Naive thymus-derived CD4-positive, alpha-beta T cell (primary cell): Measurements from ENCODE around the gene BRF1. TPM values are rescaled to one million over a fixed set of nuclear protein-coding genes. Genes with fewer than 3 reads are reported as not detected.

ENCODE experiments used
- ATAC-seq: fragments of 150-1000 bp; cut with Tn5 transposase; 2 replicates; pipeline ENCODE4 v1.10.0; 2021; ENCODE audit warnings: mild to moderate bottlenecking, moderate library complexity
- CTCF ChIA-PET: fragments of 350-600 bp; sonication (Branson Sonifier 250); formaldehyde crosslinking; loops from one replicate; lab custom pipeline; 2021; ENCODE audit warnings: antibody characterized with exemption; lab: Charles Lee
- POLR2A ChIA-PET: fragments of 350-600 bp; sonication (Branson Sonifier 250); formaldehyde crosslinking; loops from one replicate; lab custom pipeline; 2021; ENCODE audit warnings: antibody characterized with exemption, inconsistent platforms; lab: Charles Lee
- DNase-seq, 9 donors: peaks; one replicate each; pipeline versions ENCODE4 v3.0.0 to v3.0.0-alpha.2; 2020 to 2022; ENCODE audit warnings: mixed read lengths in 1 of 9
- H3K27ac ChIP-seq: one replicate; pipeline ENCODE4 v1.7.0; 2013; ENCODE audit warnings: mild to moderate bottlenecking, low read depth, low read length, moderate library complexity
- H3K27me3 ChIP-seq, 2 donors: one replicate each; pipeline ENCODE4 v1.7.0; 2013; ENCODE audit warnings: low read length in 2 of 2, mild to moderate bottlenecking in 2 of 2, moderate library complexity in 2 of 2; ENCODE audit not compliant: control insufficient read depth in 2 of 2, insufficient read depth in 2 of 2
- H3K36me3 ChIP-seq, 3 experiments: 1 replicate in 2 of 3; 2 replicates in 1 of 3; pipeline ENCODE4 v1.7.0; 2013; ENCODE audit warnings: low read length in 3 of 3, mild to moderate bottlenecking in 3 of 3, moderate library complexity in 1 of 3; ENCODE audit not compliant: insufficient read depth in 3 of 3, control insufficient read depth in 2 of 3
- H3K4me1 ChIP-seq, 2 donors: one replicate each; pipeline ENCODE4 v1.7.0; 2013; ENCODE audit warnings: low read length in 2 of 2, mild to moderate bottlenecking in 2 of 2, moderate library complexity in 1 of 2; ENCODE audit not compliant: control insufficient read depth in 2 of 2, insufficient read depth in 2 of 2
- H3K4me3 ChIP-seq: 2 replicates; pipeline ENCODE4 v1.7.0; 2013; ENCODE audit warnings: mild to moderate bottlenecking, low read length
- H3K9me3 ChIP-seq, 3 experiments: 1 replicate in 2 of 3; 2 replicates in 1 of 3; pipeline ENCODE4 v1.7.0; 2013; ENCODE audit warnings: low read length in 3 of 3; ENCODE audit not compliant: control insufficient read depth in 2 of 3
- H3K27ac Mint-ChIP-seq, 9 donors: one replicate each; pipeline ENCODE4 v1.8.0; 2020 to 2022; ENCODE audit warnings: mixed read lengths in 9 of 9, mild to moderate bottlenecking in 8 of 9, moderate library complexity in 5 of 9, inconsistent platforms in 2 of 9
- H3K27me3 Mint-ChIP-seq, 5 donors: one replicate each; pipeline ENCODE4 v1.8.0; 2021 to 2022; ENCODE audit warnings: mixed read lengths in 5 of 5, mild to moderate bottlenecking in 1 of 5
- H3K36me3 Mint-ChIP-seq, 5 donors: one replicate each; pipeline ENCODE4 v1.8.0; 2020 to 2022; ENCODE audit warnings: mixed read lengths in 5 of 5, mild to moderate bottlenecking in 3 of 5, inconsistent platforms in 1 of 5
- H3K4me1 Mint-ChIP-seq, 7 donors: one replicate each; pipeline ENCODE4 v1.8.0; 2020 to 2022; ENCODE audit warnings: mixed read lengths in 7 of 7, mild to moderate bottlenecking in 3 of 7, inconsistent platforms in 1 of 7
- H3K4me3 Mint-ChIP-seq, 10 donors: one replicate each; pipeline ENCODE4 v1.8.0; 2020 to 2022; ENCODE audit warnings: mild to moderate bottlenecking in 10 of 10, mixed read lengths in 10 of 10, moderate library complexity in 6 of 10, inconsistent platforms in 2 of 10
- H3K9me3 Mint-ChIP-seq, 11 donors: one replicate each; pipeline ENCODE4 v1.8.0; 2020 to 2022; ENCODE audit warnings: mixed read lengths in 11 of 11, mild to moderate bottlenecking in 4 of 11, inconsistent platforms in 1 of 11, moderate library complexity in 1 of 11
- intact Hi-C, 2 donors: fragments of 100-400 bp; cut with micrococcal nuclease; formaldehyde crosslinking; loops; one replicate each; pipeline ENCODE4 v1.15.1; 2023
- polyA plus RNA-seq, 2 donors: library from polyadenylated mRNA; unstranded; fragments of 300-500 nt; fragmentation: Illumina TruSeq; gene quantifications; one replicate each; pipeline ENCODE4 v1.2.3, GENCODE V29; 2021
- total RNA-seq, 6 experiments: library from RNA in 5 of 6; stranded (reverse) in 5 of 6; gene quantifications; 1 replicate in 5 of 6; 2 replicates in 1 of 6; pipeline ENCODE4 v1.2.3 and lab custom pipeline; 2021 to 2026

BRF1 gene
- total and polyA plus RNA-seq, 7 experiments from 2014 or later = 7.1 to 75.7 (median 60.2) TPM

- Histone ChIP-seq H3K27me3 (peaks cover 0 to 6% of the 10 kb centered on the region in 2 donors), H3K27ac (no peak overlapping the region), H3K4me3 (peak overlapping the region; percentile 33), H3K36me3 (no peaks in the 10 kb centered on the region), H3K4me1 (peaks cover 6 to 11% of the 10 kb centered on the region in 2 donors), H3K9me3 (no peaks in the 10 kb centered on the region)
- H3K4me1 Mint-ChIP-seq = peaks cover 0 to 13% (median 5%) of the 10 kb centered on the region in 7 donors
- H3K36me3 Mint-ChIP-seq = no peaks in the 10 kb centered on the region
- intact Hi-C loops = loop anchor here in 1 of 2 donors (5.0 kb wide), 1 partner anchor 75 kb away; no protein-coding TSS in a partner anchor
- ChIA-PET POLR2A (no interaction called here), CTCF (no interaction called here)
- no peak for ATAC-seq
- no peaks in the 10 kb centered on the region for H3K9me3 Mint-ChIP-seq
- H3K4me3 Mint-ChIP-seq = peak overlapping the region in 9 of 10 donors; percentile 14 to 74 (median 60)
- no peak for DNase-seq
- peaks cover 0 to 23% (median 15%) of the 10 kb centered on the region in 5 donors for H3K27me3 Mint-ChIP-seq
- no peak overlapping the region for H3K27ac Mint-ChIP-seq
Observed at GRCh38 chr14:105167303-105168092, 133.3 kb downstream of the BRF1 start.

GRCh38 chr14:105166571-105167302 lies 134.1 kb downstream of the BRF1 start:
- Mint-ChIP-seq H3K27me3 (peaks cover 0 to 21% (median 13%) of the 10 kb centered on the region in 5 donors), H3K4me3 (peak overlapping the region in 9 of 10 donors; percentile 12 to 69 (median 44)), H3K9me3 (no peaks in the 10 kb centered on the region), H3K36me3 (no peaks in the 10 kb centered on the region), H3K4me1 (peaks cover 0 to 10% (median 5%) of the 10 kb centered on the region in 7 donors), H3K27ac (no peak overlapping the region)
- ChIA-PET CTCF (no interaction called here), POLR2A (no interaction called here)
- Histone ChIP-seq H3K9me3 (no peaks in the 10 kb centered on the region), H3K4me1 (peaks cover 6 to 11% of the 10 kb centered on the region in 2 donors), H3K36me3 (no peaks in the 10 kb centered on the region), H3K4me3 (no peak overlapping the region), H3K27me3 (peaks cover 0 to 6% of the 10 kb centered on the region in 2 donors), H3K27ac (no peak overlapping the region)
- no peak for DNase-seq
- intact Hi-C loops = loop anchor here in 1 of 2 donors (5.0 kb wide), 1 partner anchor 74 kb away; no protein-coding TSS in a partner anchor
- no peak for ATAC-seq

GRCh38 chr14:105165761-105166485 lies 134.9 kb downstream of the BRF1 start:
- Mint-ChIP-seq H3K36me3 (no peaks in the 10 kb centered on the region), H3K27ac (no peak overlapping the region), H3K4me3 (peak overlapping the region in 3 of 10 donors; percentile 25 to 69 (median 42)), H3K4me1 (peaks cover 0 to 9% (median 5%) of the 10 kb centered on the region in 7 donors), H3K9me3 (no peaks in the 10 kb centered on the region), H3K27me3 (peaks cover 0 to 20% (median 13%) of the 10 kb centered on the region in 5 donors)
- peaks cover 0 to 6% of the 10 kb centered on the region in 2 donors for H3K27me3 ChIP-seq
- no peak overlapping the region for H3K27ac ChIP-seq
- intact Hi-C loops = loop anchor here in 1 of 2 donors (5.0 kb wide), 1 partner anchor 74 kb away; no protein-coding TSS in a partner anchor
- H3K4me1 ChIP-seq = peaks cover 6 to 11% of the 10 kb centered on the region in 2 donors
- DNase-seq (no peak), ATAC-seq (no peak)
- ChIA-PET POLR2A (no interaction called here), CTCF (no interaction called here)
- no peaks in the 10 kb centered on the region for H3K36me3 ChIP-seq
- no peaks in the 10 kb centered on the region for H3K9me3 ChIP-seq
- H3K4me3 ChIP-seq = no peak overlapping the region

GRCh38 chr14:105165134-105165704 lies 135.6 kb downstream of the BRF1 start:
- Mint-ChIP-seq H3K36me3 (no peaks in the 10 kb centered on the region), H3K27ac (no peak overlapping the region), H3K4me1 (peaks cover 0 to 9% (median 5%) of the 10 kb centered on the region in 7 donors), H3K27me3 (peaks cover 0 to 18% (median 13%) of the 10 kb centered on the region in 5 donors), H3K9me3 (no peaks in the 10 kb centered on the region), H3K4me3 (peak overlapping the region in 3 of 10 donors; percentile 25 to 69 (median 51))
- H3K9me3 ChIP-seq = no peaks in the 10 kb centered on the region
- DNase-seq (no peak), ATAC-seq (no peak)
- no peaks in the 10 kb centered on the region for H3K36me3 ChIP-seq
- no peak overlapping the region for H3K4me3 ChIP-seq
- H3K4me1 ChIP-seq = peaks cover 6 to 7% of the 10 kb centered on the region in 2 donors
- peaks cover 0 to 6% of the 10 kb centered on the region in 2 donors for H3K27me3 ChIP-seq
- H3K27ac ChIP-seq = no peak overlapping the region
- intact Hi-C loops = loop anchor here in 1 of 2 donors (5.0 kb wide), 1 partner anchor 73 kb away; no protein-coding TSS in a partner anchor
- ChIA-PET CTCF (interaction anchor here (0.6 kb wide), 1 partner anchor 247 kb away, joined by 3 read pairs; no protein-coding TSS in a partner anchor), POLR2A (no interaction called here)

GRCh38 chr14:105163040-105163742 lies 137.6 kb downstream of the BRF1 start:
- POLR2A ChIA-PET = no interaction called here

More at GRCh38 chr14:105163040-105163742, 137.6 kb downstream of the BRF1 start:
- no peaks in the 10 kb centered on the region for H3K9me3 Mint-ChIP-seq
- no peak overlapping the region for H3K4me3 ChIP-seq
- H3K27ac Mint-ChIP-seq = no peak overlapping the region
- no peak overlapping the region for H3K4me3 Mint-ChIP-seq
- intact Hi-C loops = no loop called here
- H3K27ac ChIP-seq = no peak overlapping the region
- peaks cover 0 to 3% (median 0%) of the 10 kb centered on the region in 7 donors for H3K4me1 Mint-ChIP-seq
- no peaks in the 10 kb centered on the region for H3K9me3 ChIP-seq
- ATAC-seq = no peak
- H3K27me3 Mint-ChIP-seq = peaks cover 0 to 8% (median 3%) of the 10 kb centered on the region in 5 donors
- no peaks in the 10 kb centered on the region for H3K36me3 Mint-ChIP-seq
- DNase-seq = no peak
- CTCF ChIA-PET = no interaction called here
- no peaks in the 10 kb centered on the region for H3K27me3 ChIP-seq
- no peaks in the 10 kb centered on the region for H3K4me1 ChIP-seq
- no peaks in the 10 kb centered on the region for H3K36me3 ChIP-seq
